Adrenal gland (tissue), 12 donors: Measurements from ENCODE around the gene ADGRA1. TPM values are rescaled to one million over a fixed set of nuclear protein-coding genes. Genes with fewer than 3 reads are reported as not detected.

Experiments
- DNase-seq, 7 donors: peaks; one replicate each; pipeline ENCODE4 v3.0.0-alpha.2; 2019 to 2020
- H3K27ac ChIP-seq, 5 donors: fragments of 200-600 bp; sonication (generic) in 4 of 5; 1 replicate in 3 of 5; 2 replicates in 2 of 5; pipeline versions ENCODE4 v1.5.1 to v1.8.0; 2016 to 2020; ENCODE audit warnings: mild to moderate bottlenecking in 1 of 5
- H3K27me3 ChIP-seq: fragments of 200-600 bp; 2 replicates; pipeline ENCODE4 v1.8.0; 2021
- H3K36me3 ChIP-seq, 2 donors: fragments of 200-600 bp; replicated peaks in 1 of 2; 1 replicate in 1 of 2; 2 replicates in 1 of 2; pipeline versions ENCODE4 v1.5.1 to v1.8.0; 2018 to 2022
- H3K4me1 ChIP-seq, 2 donors: fragments of 200-600 bp; replicated peaks in 1 of 2; 1 replicate in 1 of 2; 2 replicates in 1 of 2; pipeline versions ENCODE4 v1.5.1 to v1.8.0; 2018 to 2021
- H3K4me3 ChIP-seq, 4 donors: fragments of 200-600 bp; sonication (generic) in 3 of 4; one replicate each; pipeline ENCODE4 v1.5.1; 2016 to 2018
- H3K9me3 ChIP-seq, 3 donors: fragments of 200-600 bp; sonication (generic) in 1 of 3; replicated peaks in 1 of 3; 1 replicate in 2 of 3; 2 replicates in 1 of 3; pipeline versions ENCODE4 v1.5.1 to v1.8.0; 2016 to 2021
- CTCF ChIP-seq, 6 experiments: fragments of 450-650 bp in 4 of 6; fragments of 200-600 bp in 2 of 6; sonication (generic) in 1 of 6; IDR thresholded peaks; 1 replicate in 5 of 6; 2 replicates in 1 of 6; pipeline versions ENCODE4 v1.5.1 to v1.8.0; 2016 to 2021; ENCODE audit warnings: antibody characterized with exemption in 6 of 6, mild to moderate bottlenecking in 2 of 6, moderate library complexity in 1 of 6
- POLR2A ChIP-seq, 2 donors: fragments of 450-650 bp; IDR thresholded peaks; one replicate each; pipeline ENCODE4 v1.6.1; 2017; ENCODE audit warnings: antibody characterized with exemption in 2 of 2, mild to moderate bottlenecking in 2 of 2, moderate library complexity in 1 of 2
- WGBS, 4 donors: extraction: QIAGEN DNeasy Blood & Tissue Kit in 2 of 4; methylation state at CpG; one replicate each; pipeline versions ENCODE4 v1.1.5 to v1.1.7; 2013 to 2017; 5-methylcytosine and 5-hydroxymethylcytosine counted together
- intact Hi-C, 2 donors: fragments of 100-400 bp; cut with DNase I; formaldehyde crosslinking; loops; one replicate each; pipeline versions ENCODE4 v1.14.1 to v1.15.0; 2022 to 2023
- polyA plus RNA-seq, 3 donors: library from polyadenylated mRNA; stranded (reverse); fragments of 200-250 nt in 2 of 3; fragments of 350-450 nt in 1 of 3; fragmentation: Illumina TruSeq in 1 of 3; extraction: RNeasy Lipid Tissue Mini Kit (QIAGEN cat#74804) in 1 of 3; gene quantifications; one replicate each; pipeline ENCODE4 v1.2.3, GENCODE V29; 2013 to 2014
- total RNA-seq, 9 donors: library from RNA; depleted of rRNA in 4 of 9; stranded (reverse); fragments of >200 nt in 4 of 9; fragments of 120-200 nt in 1 of 9; fragmentation: NEBNext Ultra II Directional in 1 of 9; extraction: Animal tissue kit (Norgen Biotek cat#: 25700) in 1 of 9; gene quantifications; one replicate each; pipeline versions ENCODE4 v1.1.0 to v1.2.4, GENCODE V29; 2013 to 2023
- donor health status: healthy with polysubstance abuse.
- donor health status: Bipolar disorder and iron deficiency.
- donor health status: DM: yes; HTN: yes; CAD: no.
- donor health status: DM: no; HTN: no; CAD: no.
- donor health status: DM: no; HTN: no; CAD: no.
- donor health status: DM: yes; HTN: yes; CAD: no.

ADGRA1 gene
- total and polyA plus RNA-seq, 12 donors: 0.06 to 8.2 (median 2.7) TPM; not detected in 2

- H3K27ac ChIP-seq: peak overlapping the region in 1 of 5 donors; percentile 49
- H3K9me3 ChIP-seq: no peaks in the 10 kb centered on the region
- H3K4me3 ChIP-seq: no peak overlapping the region
- no peaks in the 10 kb centered on the region for H3K4me1 ChIP-seq
- TF ChIP-seq CTCF (IDR thresholded peaks at IDR 0.05) (no peak), POLR2A (IDR thresholded peaks at IDR 0.05) (no peak)
- H3K27me3 ChIP-seq: peaks cover 58% of the 10 kb centered on the region
- intact Hi-C loops: no loop called here
- no peak for DNase-seq
- H3K36me3 ChIP-seq: no peaks in the 10 kb centered on the region
- WGBS, 4 donors: 45 to 48% (median 47%) methylated on average over 8 to 12 of the region's 12 CpGs; no CpG with 5 or more reads in 1 of the 4 donors
Measured at GRCh38 chr10:133086247-133086646, 1.5 kb upstream of the ADGRA1 start.

- intact Hi-C loops: no loop called here
- Histone ChIP-seq H3K4me3 (no peak overlapping the region), H3K27me3 (peaks cover 58% of the 10 kb centered on the region)
Measured at GRCh38 chr10:133087045-133087678, 562 bp upstream of the ADGRA1 start.

DNA sequence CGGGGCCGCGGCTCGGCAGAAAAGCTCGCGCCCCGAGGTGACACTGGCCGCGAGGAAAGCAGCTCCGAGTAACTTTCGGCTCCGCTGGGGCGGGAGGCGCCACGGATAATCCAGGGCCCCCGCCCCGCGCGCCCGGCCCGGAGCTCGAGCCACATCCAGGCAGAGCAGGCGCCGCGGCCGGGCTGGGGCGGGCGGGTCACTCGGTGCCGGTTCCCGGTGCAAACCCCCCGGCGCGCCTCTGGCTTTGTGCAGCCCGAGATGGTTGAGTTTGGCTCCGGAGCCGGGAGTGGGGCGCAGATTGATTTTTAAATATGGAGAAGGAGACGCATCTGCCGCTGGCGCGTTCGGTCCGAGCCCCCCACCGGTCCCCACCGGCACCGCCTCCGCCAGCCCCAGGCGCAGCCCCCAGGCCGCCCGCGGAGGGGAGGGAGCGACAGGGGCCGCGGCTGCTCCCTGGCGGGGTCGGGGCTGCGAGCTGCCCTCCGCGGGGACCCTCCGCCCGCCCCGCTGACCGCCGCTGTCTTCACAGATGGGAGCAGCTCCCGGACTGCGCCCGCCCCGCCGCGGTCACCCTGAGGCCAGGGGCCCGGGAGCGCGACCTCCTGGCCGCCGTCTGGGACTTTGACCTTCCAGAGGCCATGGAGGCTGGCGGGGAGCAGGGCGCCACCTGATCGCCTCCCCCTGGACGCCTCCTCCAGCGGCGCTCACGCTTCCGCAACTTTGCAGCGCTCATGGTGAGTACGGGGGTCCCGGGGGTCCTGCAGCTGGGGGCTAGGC, 643 bp downstream of the ADGRA1 start:
- Histone ChIP-seq H3K27ac (peak overlapping the region in 1 of 5 donors; percentile 59), H3K27me3 (peaks cover 58% of the 10 kb centered on the region), H3K9me3 (no peaks in the 10 kb centered on the region), H3K4me1 (no peaks in the 10 kb centered on the region), H3K36me3 (no peaks in the 10 kb centered on the region), H3K4me3 (no peak overlapping the region)
- WGBS, 4 donors: 0 to 2% (median 1%) methylated on average over 1 to 87 of the region's 87 CpGs
- no peak for DNase-seq
- intact Hi-C loops: no loop called here
- TF ChIP-seq POLR2A (IDR thresholded peaks at IDR 0.05) (no peak), CTCF (IDR thresholded peaks at IDR 0.05) (no peak)

More at GRCh38 chr10:133087045-133087678, 562 bp upstream of the ADGRA1 start:
- no peak for DNase-seq
- Histone ChIP-seq H3K36me3 (no peaks in the 10 kb centered on the region), H3K9me3 (no peaks in the 10 kb centered on the region), H3K27ac (peak overlapping the region in 1 of 5 donors; percentile 49), H3K4me1 (no peaks in the 10 kb centered on the region)
- TF ChIP-seq CTCF (IDR thresholded peaks at IDR 0.05) (no peak), POLR2A (IDR thresholded peaks at IDR 0.05) (no peak)
- 30 to 46% (median 40%) methylated on average over 11 to 16 of the region's 16 CpGs for WGBS, 4 donors

DNA sequence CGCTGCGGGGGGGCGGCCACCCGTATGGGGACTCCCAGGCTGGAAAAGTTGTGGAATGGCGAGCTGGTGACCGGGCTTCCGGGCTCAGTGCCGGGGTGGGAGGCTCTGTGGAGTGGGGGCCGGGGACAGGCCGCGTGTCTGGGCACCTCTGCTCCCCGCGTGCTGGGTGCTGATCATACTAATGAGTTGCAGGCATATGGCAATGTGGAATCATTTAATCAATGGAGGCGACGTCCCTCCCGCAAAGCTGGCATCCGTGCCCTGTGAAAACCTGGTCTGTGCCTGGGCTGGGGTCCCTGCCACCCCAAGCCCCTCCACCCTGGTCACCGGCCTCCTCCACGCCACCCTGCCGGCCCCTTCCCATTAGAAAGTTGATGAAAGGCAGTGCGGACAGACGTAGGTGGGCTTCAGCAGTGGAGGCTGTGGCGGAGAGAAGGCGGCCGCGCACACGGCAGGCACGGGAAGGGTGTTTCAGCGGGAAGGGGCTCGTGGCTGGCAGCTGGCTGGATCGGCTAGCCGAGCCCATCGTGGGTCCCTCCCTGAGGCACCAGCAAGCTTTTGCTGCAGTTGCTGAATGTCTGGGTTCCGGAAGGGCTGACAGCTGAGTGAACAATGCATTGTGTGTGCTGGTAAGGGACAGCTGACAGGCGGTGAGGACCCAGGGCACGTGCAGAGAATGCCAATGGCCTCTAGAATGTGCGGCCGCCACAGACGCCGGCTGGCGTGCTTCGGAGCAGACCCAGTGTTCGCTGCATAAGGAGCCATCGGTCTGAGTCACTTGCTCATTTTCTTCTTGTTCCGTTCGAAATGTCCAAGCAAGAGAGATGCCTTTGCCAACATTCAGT, 1.5 kb downstream of the ADGRA1 start:
- no peak for DNase-seq
- Histone ChIP-seq H3K4me1 (no peaks in the 10 kb centered on the region), H3K27me3 (peaks cover 58% of the 10 kb centered on the region), H3K4me3 (no peak overlapping the region), H3K36me3 (no peaks in the 10 kb centered on the region), H3K9me3 (no peaks in the 10 kb centered on the region), H3K27ac (peak overlapping the region in 1 of 5 donors; percentile 59)
- WGBS, 4 donors: 41 to 61% (median 50%) methylated on average over 8 to 46 of the region's 46 CpGs
- TF ChIP-seq CTCF (IDR thresholded peaks at IDR 0.05) (no peak), POLR2A (IDR thresholded peaks at IDR 0.05) (no peak)
- intact Hi-C loops: no loop called here
